ENCODE data around the gene NR5A2. TPM values are rescaled to one million over a fixed set of nuclear protein-coding genes. Genes with fewer than 3 reads are reported as not detected.
A peak's percentile ranks its signal among the peaks of the same experiment; 100 is the strongest.

The NR5A2 gene
- total and polyA plus RNA-seq, 10 donors = 0.02 to 0.63 (median 0.10) TPM; not detected in 3

GRCh38 chr1:200040481-200041138 is 13.1 kb downstream of the NR5A2 start:
- no peak for DNase-seq
- 2 to 5% (median 4%) methylated on average over 29 to 35 of the region's 35 CpGs for WGBS, 5 donors

GRCh38 chr1:200041337-200042118 is 14.0 kb downstream of the NR5A2 start:
- Histone ChIP-seq H3K4me3 (peak overlapping the region in 3 of 8 donors; percentile 13 to 75 (median 24)), H3K4me1 (peaks cover 19 to 59% (median 48%) of the 10 kb centered on the region in 6 donors), H3K9me3 (no peaks in the 10 kb centered on the region), H3K36me3 (no peaks in the 10 kb centered on the region), H3K27ac (no peak overlapping the region), H3K27me3 (replicated peaks in 1 of 7) (peaks cover 25 to 100% (median 99%) of the 10 kb centered on the region in 7 donors)
- 20 to 37% (median 27%) methylated on average over 26 to 35 of the region's 35 CpGs for WGBS, 5 donors
- DNase-seq = no peak
- intact Hi-C loops (cut with DNase I; ENCODE audit: low total_unique reads) = no loop called here
- TF ChIP-seq POLR2A (IDR thresholded peaks at IDR 0.05) (no peak), POLR2AphosphoS5 (IDR thresholded peaks at IDR 0.05) (no peak)
- TF ChIP-seq, protein P1, sequence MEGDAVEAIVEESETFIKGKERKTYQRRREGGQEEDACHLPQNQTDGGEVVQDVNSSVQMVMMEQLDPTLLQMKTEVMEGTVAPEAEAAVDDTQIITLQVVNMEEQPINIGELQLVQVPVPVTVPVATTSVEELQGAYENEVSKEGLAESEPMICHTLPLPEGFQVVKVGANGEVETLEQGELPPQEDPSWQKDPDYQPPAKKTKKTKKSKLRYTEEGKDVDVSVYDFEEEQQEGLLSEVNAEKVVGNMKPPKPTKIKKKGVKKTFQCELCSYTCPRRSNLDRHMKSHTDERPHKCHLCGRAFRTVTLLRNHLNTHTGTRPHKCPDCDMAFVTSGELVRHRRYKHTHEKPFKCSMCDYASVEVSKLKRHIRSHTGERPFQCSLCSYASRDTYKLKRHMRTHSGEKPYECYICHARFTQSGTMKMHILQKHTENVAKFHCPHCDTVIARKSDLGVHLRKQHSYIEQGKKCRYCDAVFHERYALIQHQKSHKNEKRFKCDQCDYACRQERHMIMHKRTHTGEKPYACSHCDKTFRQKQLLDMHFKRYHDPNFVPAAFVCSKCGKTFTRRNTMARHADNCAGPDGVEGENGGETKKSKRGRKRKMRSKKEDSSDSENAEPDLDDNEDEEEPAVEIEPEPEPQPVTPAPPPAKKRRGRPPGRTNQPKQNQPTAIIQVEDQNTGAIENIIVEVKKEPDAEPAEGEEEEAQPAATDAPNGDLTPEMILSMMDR (IDR thresholded peaks at IDR 0.05 in 8 of 11, conservative IDR thresholded peaks at IDR 0.05 in 3 of 11) = no peak

More at GRCh38 chr1:200040481-200041138, 13.1 kb downstream of the NR5A2 start:
- TF ChIP-seq, protein P1 (IDR thresholded peaks at IDR 0.05 in 8 of 11, conservative IDR thresholded peaks at IDR 0.05 in 3 of 11) = no peak
- TF ChIP-seq POLR2AphosphoS5 (IDR thresholded peaks at IDR 0.05) = peak in 1 of 3 donors; percentile 24
- H3K27me3 ChIP-seq (replicated peaks in 1 of 7) = peaks cover 25 to 100% (median 100%) of the 10 kb centered on the region in 7 donors
- H3K4me1 ChIP-seq = peaks cover 19 to 68% (median 56%) of the 10 kb centered on the region in 6 donors
- no peaks in the 10 kb centered on the region for H3K36me3 ChIP-seq
- H3K4me3 ChIP-seq = peak overlapping the region in 1 of 8 donors; percentile 75
- H3K27ac ChIP-seq = no peak overlapping the region
- intact Hi-C loops (cut with DNase I; ENCODE audit: low total_unique reads) = no loop called here
- H3K9me3 ChIP-seq = no peaks in the 10 kb centered on the region

GRCh38 chr1:200042119-200042551 is 14.6 kb downstream of the NR5A2 start:
- peaks cover 19 to 54% (median 48%) of the 10 kb centered on the region in 6 donors for H3K4me1 ChIP-seq
- H3K36me3 ChIP-seq = no peaks in the 10 kb centered on the region
- intact Hi-C loops (cut with DNase I; ENCODE audit: low total_unique reads) = no loop called here
- TF ChIP-seq, protein P1 (IDR thresholded peaks at IDR 0.05 in 8 of 11, conservative IDR thresholded peaks at IDR 0.05 in 3 of 11) = no peak
- TF ChIP-seq POLR2A (IDR thresholded peaks at IDR 0.05) = no peak
- TF ChIP-seq POLR2AphosphoS5 (IDR thresholded peaks at IDR 0.05) = no peak
- peak overlapping the region in 4 of 8 donors; percentile 7 to 61 (median 27) for H3K4me3 ChIP-seq
- H3K27me3 ChIP-seq (replicated peaks in 1 of 7) = peaks cover 25 to 100% (median 95%) of the 10 kb centered on the region in 7 donors
- WGBS, 5 donors = 7 to 15% (median 9%) methylated on average over 22 of the region's 22 CpGs
- H3K9me3 ChIP-seq = no peaks in the 10 kb centered on the region
- DNase-seq = no peak
- no peak overlapping the region for H3K27ac ChIP-seq
